ENCODE results near the gene CHML.

Gene CHML

DNA sequence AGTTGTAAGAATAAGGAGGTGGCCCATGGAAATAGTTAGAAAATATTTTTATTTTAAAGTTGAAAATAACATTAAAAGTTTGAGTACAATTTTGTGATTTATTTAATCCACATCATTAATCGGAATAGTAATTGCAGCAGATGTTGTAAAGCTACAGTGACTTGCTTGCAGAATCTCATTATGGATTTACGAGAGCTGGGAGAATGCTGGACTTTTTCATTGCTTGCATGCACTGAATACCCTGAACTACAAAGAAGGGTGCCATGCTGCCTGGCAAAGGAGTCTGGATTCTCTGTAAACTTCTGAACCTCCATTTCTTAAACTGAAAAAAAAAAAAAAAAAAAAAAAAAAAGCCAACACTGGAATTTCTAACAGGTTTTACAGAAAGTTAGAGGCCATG is 38.4 kb upstream of the CHML start:
- H3K4me3 ChIP-seq (ENCODE audit: control insufficient read depth, low read depth, low read length): no peak overlapping the region
- TF ChIP-seq, protein P1, sequence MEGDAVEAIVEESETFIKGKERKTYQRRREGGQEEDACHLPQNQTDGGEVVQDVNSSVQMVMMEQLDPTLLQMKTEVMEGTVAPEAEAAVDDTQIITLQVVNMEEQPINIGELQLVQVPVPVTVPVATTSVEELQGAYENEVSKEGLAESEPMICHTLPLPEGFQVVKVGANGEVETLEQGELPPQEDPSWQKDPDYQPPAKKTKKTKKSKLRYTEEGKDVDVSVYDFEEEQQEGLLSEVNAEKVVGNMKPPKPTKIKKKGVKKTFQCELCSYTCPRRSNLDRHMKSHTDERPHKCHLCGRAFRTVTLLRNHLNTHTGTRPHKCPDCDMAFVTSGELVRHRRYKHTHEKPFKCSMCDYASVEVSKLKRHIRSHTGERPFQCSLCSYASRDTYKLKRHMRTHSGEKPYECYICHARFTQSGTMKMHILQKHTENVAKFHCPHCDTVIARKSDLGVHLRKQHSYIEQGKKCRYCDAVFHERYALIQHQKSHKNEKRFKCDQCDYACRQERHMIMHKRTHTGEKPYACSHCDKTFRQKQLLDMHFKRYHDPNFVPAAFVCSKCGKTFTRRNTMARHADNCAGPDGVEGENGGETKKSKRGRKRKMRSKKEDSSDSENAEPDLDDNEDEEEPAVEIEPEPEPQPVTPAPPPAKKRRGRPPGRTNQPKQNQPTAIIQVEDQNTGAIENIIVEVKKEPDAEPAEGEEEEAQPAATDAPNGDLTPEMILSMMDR (IDR thresholded peaks at IDR 0.05; ENCODE audit: control insufficient read depth, insufficient read depth, low read depth, low read length, missing control alignments): no peak
- no peak for DNase-seq (ENCODE audit: low read depth)

DNA sequence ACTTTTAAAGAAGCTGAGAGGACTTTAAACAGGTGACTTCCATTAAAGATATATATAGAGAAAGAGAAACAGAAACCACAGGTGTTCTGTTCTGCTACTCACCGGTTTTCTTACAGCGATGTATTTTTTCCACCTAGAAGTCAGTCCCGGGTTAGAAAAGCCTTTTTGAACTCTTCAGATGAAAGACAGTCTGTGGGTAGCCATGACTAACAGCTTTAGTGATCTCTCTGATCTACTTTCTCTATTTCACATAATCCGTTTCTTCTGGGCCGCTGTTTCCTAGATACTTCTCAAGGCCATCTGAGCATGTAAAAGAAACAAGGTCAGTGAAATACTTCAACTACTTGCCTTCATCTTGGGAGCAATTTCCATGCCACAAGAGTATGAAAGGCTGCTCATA is 37.0 kb upstream of the CHML start:
- no peak for DNase-seq (ENCODE audit: low read depth)
- no peak overlapping the region for H3K4me3 ChIP-seq (ENCODE audit: control insufficient read depth, low read depth, low read length)
- TF ChIP-seq, protein P1 (IDR thresholded peaks at IDR 0.05; ENCODE audit: control insufficient read depth, insufficient read depth, low read depth, low read length, missing control alignments): no peak

- no peak overlapping the region for H3K4me3 ChIP-seq (ENCODE audit: control insufficient read depth, low read depth, low read length)
- no peak for DNase-seq (ENCODE audit: low read depth)
- TF ChIP-seq, protein P1 (IDR thresholded peaks at IDR 0.05; ENCODE audit: control insufficient read depth, insufficient read depth, low read depth, low read length, missing control alignments): no peak
Observed at GRCh38 chr1:241675983-241676382, 35.8 kb upstream of the CHML start.

DNA sequence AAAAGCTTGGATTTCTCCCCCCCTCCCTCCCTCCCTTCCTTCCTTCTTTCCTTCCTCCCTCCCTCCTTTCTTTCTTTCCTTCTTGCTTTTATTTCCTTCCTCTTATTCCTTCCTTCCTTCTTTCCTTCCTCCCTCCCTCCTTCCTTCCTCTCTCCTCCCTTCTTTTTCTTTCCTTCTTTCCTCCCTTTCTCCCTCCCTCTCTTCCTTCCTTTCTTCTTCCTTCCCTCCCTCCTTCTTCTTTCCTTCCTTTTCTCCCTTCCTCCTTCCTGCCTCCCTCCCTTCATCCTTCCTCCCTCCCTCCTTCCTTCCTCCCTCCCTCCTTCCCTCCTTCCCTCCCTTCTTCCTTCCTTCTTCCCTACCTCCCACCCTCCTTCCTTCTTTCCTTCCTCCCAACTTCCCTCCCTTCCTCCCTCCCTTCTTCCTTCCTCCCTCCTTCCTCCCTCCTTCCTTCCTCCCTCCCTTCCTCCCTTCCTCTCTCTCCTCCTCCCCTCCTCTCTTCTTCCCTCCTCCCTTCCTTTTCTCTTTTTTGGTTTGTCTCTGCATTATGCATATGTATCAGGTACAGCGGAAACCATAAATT is 34.7 kb upstream of the CHML start:
- TF ChIP-seq, protein P1 (IDR thresholded peaks at IDR 0.05; ENCODE audit: control insufficient read depth, insufficient read depth, low read depth, low read length, missing control alignments): no peak
- no peak for DNase-seq (ENCODE audit: low read depth)
- no peak overlapping the region for H3K4me3 ChIP-seq (ENCODE audit: control insufficient read depth, low read depth, low read length)

GRCh38 chr1:241672301-241672700 is 32.1 kb upstream of the CHML start:
- no peak for DNase-seq (ENCODE audit: low read depth)

GRCh38 chr1:241666419-241666818 is 26.2 kb upstream of the CHML start:
- no peak overlapping the region for H3K4me3 ChIP-seq (ENCODE audit: control insufficient read depth, low read depth, low read length)

More at GRCh38 chr1:241672301-241672700, 32.1 kb upstream of the CHML start:
- TF ChIP-seq, protein P1 (IDR thresholded peaks at IDR 0.05; ENCODE audit: control insufficient read depth, insufficient read depth, low read depth, low read length, missing control alignments): no peak
- no peak overlapping the region for H3K4me3 ChIP-seq (ENCODE audit: control insufficient read depth, low read depth, low read length)

More at GRCh38 chr1:241666419-241666818, 26.2 kb upstream of the CHML start:
- TF ChIP-seq, protein P1 (IDR thresholded peaks at IDR 0.05; ENCODE audit: control insufficient read depth, insufficient read depth, low read depth, low read length, missing control alignments): no peak
- no peak for DNase-seq (ENCODE audit: low read depth)

Data from AG09309 (cell line).